SK-N-SH (cell line): ENCODE measurements around the gene C2orf74.

Source experiments
- EP300 ChIP-seq, 2 experiments: IDR thresholded peaks; 2 replicates each; pipeline versions ENCODE4 v1.4.0 to v1.6.1; 2012; ENCODE audit warnings: borderline replicate concordance in 1 of 2, low read depth in 1 of 2, low read length in 1 of 2
- GABPA ChIP-seq: IDR thresholded peaks from 2 replicates; pipeline ENCODE4 v1.4.0; 2012; ENCODE audit warnings: low read depth, mild to moderate bottlenecking
- JUND ChIP-seq: IDR thresholded peaks from 2 replicates; pipeline ENCODE4 v1.4.0; 2012
- NFIC ChIP-seq: IDR thresholded peaks from 2 replicates; pipeline ENCODE4 v1.4.0; 2012; ENCODE audit warnings: borderline replicate concordance
- POLR2AphosphoS5 ChIP-seq: IDR thresholded peaks from 2 replicates; pipeline ENCODE4 v1.6.1; 2012; ENCODE audit warnings: low read depth, low read length
- RFX5 ChIP-seq: IDR thresholded peaks from 2 replicates; pipeline ENCODE4 v1.6.1; 2012; ENCODE audit warnings: mild to moderate bottlenecking, improper control_type of control experiment, low read length
- TAF1 ChIP-seq: IDR thresholded peaks from 2 replicates; pipeline ENCODE4 v1.6.1; 2012; ENCODE audit warnings: low read depth, mild to moderate bottlenecking, low read length, moderate library complexity, borderline replicate concordance
- YY1 ChIP-seq: IDR thresholded peaks from 2 replicates; pipeline ENCODE4 v1.4.0; 2012; ENCODE audit warnings: low read depth, mild to moderate bottlenecking
- TF ChIP-seq, protein P1 (sequence below): fragments of 200-600 bp; sonication (generic); IDR thresholded peaks from 2 replicates; pipeline ENCODE4 v1.6.1; 2017; ENCODE audit warnings: antibody characterized with exemption, mild to moderate bottlenecking, moderate library complexity
- TF ChIP-seq, protein P2 (sequence below): IDR thresholded peaks from 2 replicates; pipeline ENCODE4 v1.4.0; 2012; ENCODE audit warnings: low read depth, borderline replicate concordance
- TF ChIP-seq, protein P3 (sequence below): IDR thresholded peaks from 2 replicates; pipeline ENCODE4 v1.4.0; 2012; ENCODE audit warnings: low read depth

DNA sequence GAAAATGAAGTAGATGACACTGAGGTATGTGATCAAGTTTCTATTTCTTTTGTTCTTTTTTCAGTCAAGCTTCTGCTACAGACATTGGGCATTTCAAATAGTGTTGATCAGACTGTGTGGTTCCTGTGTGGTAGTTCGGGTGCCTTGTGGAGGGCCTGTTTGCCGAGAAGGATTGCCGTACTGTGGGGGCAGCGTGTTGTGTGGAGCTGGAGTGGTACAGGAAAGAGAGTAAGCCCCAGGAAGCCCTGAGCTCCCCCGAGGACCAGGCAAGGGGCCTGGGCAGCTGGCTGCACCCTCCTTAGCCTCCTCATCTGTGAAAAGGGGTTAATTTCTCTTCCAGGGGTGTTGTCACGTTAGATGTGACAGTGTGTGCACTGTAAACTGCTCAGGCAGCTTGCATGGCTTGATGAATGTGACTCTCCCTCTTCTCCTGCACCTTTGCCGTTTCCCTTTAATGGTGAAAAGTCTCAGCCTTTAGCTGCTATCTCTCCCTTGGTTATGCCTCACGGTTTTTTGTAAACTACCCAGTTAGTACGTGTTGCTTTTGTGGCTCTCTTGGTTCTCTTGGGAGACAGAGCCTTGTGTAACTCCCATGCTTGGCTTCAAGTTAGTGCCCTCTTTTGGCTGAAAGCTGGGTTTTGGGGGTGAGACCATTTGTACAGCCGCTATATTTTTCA is 19.5 kb downstream of the C2orf74 start:
- no peak for TF ChIP-seq POLR2AphosphoS5
- no peak for TF ChIP-seq NFIC
- TF ChIP-seq YY1, result no peak
- TF ChIP-seq RFX5, result no peak
- TF ChIP-seq, protein P1, sequence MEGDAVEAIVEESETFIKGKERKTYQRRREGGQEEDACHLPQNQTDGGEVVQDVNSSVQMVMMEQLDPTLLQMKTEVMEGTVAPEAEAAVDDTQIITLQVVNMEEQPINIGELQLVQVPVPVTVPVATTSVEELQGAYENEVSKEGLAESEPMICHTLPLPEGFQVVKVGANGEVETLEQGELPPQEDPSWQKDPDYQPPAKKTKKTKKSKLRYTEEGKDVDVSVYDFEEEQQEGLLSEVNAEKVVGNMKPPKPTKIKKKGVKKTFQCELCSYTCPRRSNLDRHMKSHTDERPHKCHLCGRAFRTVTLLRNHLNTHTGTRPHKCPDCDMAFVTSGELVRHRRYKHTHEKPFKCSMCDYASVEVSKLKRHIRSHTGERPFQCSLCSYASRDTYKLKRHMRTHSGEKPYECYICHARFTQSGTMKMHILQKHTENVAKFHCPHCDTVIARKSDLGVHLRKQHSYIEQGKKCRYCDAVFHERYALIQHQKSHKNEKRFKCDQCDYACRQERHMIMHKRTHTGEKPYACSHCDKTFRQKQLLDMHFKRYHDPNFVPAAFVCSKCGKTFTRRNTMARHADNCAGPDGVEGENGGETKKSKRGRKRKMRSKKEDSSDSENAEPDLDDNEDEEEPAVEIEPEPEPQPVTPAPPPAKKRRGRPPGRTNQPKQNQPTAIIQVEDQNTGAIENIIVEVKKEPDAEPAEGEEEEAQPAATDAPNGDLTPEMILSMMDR, result no peak
- no peak for TF ChIP-seq EP300 (IDR thresholded peaks at IDR 0.05; ENCODE audit: borderline replicate concordance in 1 of 2, low read depth in 1 of 2, low read length in 1 of 2)
- no peak for TF ChIP-seq GABPA
- TF ChIP-seq, protein P2, sequence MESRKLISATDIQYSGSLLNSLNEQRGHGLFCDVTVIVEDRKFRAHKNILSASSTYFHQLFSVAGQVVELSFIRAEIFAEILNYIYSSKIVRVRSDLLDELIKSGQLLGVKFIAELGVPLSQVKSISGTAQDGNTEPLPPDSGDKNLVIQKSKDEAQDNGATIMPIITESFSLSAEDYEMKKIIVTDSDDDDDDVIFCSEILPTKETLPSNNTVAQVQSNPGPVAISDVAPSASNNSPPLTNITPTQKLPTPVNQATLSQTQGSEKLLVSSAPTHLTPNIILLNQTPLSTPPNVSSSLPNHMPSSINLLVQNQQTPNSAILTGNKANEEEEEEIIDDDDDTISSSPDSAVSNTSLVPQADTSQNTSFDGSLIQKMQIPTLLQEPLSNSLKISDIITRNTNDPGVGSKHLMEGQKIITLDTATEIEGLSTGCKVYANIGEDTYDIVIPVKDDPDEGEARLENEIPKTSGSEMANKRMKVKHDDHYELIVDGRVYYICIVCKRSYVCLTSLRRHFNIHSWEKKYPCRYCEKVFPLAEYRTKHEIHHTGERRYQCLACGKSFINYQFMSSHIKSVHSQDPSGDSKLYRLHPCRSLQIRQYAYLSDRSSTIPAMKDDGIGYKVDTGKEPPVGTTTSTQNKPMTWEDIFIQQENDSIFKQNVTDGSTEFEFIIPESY, result no peak
- no peak for TF ChIP-seq JUND
- no peak for TF ChIP-seq TAF1
- TF ChIP-seq, protein P3, sequence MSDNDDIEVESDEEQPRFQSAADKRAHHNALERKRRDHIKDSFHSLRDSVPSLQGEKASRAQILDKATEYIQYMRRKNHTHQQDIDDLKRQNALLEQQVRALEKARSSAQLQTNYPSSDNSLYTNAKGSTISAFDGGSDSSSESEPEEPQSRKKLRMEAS, result no peak
